Measurements from ENCODE around the gene PRKAG2.

DNA sequence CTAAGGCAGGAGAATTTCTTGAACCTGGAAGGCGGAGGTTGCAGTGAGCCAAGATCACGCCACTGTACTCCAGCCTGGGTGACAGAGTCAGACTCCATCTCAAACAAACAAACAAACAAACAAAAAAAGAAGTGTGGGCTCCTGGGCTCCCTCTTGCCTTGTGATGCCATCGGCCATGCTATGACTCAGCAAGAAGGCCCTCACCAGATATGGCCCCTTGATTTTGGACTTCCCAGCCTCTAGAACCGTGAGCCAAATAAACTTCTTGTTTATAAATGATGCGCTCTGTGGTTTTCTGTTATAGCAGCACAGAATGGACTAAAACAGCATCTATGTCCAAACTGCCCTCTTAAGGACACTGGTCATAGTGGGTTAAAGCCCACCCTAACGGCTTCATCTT is 327.3 kb downstream of the PRKAG2 start:
- TF ChIP-seq, protein P1, sequence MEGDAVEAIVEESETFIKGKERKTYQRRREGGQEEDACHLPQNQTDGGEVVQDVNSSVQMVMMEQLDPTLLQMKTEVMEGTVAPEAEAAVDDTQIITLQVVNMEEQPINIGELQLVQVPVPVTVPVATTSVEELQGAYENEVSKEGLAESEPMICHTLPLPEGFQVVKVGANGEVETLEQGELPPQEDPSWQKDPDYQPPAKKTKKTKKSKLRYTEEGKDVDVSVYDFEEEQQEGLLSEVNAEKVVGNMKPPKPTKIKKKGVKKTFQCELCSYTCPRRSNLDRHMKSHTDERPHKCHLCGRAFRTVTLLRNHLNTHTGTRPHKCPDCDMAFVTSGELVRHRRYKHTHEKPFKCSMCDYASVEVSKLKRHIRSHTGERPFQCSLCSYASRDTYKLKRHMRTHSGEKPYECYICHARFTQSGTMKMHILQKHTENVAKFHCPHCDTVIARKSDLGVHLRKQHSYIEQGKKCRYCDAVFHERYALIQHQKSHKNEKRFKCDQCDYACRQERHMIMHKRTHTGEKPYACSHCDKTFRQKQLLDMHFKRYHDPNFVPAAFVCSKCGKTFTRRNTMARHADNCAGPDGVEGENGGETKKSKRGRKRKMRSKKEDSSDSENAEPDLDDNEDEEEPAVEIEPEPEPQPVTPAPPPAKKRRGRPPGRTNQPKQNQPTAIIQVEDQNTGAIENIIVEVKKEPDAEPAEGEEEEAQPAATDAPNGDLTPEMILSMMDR (IDR thresholded peaks at IDR 0.05), result no peak
- no peak for TF ChIP-seq POLR2A (IDR thresholded peaks at IDR 0.05)

All from lower leg skin (tissue), 3 donors.